ENCODE measurements around the gene TRIM66. TPM values are rescaled to one million over a fixed set of nuclear protein-coding genes. Genes with fewer than 3 reads are reported as not detected.

TRIM66 gene
- total RNA-seq, 1 experiment from 2014 or later, result 2.1 TPM

DNA sequence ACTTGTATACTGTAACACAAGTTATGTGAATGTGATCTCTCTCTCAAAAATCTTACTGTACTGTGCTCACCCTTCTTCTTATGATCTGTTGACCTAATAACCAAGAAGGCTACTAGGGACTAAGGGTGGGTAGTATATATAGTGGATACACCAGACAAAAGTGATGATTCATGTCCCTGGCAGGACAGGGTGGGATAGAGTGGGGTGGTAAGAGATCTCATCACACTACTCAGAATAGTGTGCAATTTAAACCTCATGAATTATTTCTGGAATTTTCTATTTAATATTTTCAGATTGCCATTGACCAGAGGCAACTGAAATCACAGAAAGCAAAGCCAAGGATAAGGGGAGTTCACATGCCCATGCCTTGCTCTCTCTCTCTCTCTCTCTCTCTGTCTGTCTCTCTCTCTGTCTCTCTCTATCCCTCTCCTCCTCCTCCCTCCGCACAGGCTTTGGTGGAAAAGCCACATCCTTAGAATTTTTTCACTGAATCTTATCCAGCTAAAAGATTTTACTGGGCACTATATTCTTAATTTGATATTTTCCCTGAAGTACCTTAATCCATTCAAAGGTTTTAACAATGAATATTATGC, 76.4 kb downstream of the TRIM66 start:
- H3K14ac ChIP-seq (ENCODE audit: insufficient read depth, low read length), result no peak overlapping the region
- no peak overlapping the region for H2AK5ac ChIP-seq (ENCODE audit: insufficient read length, low read length)
- no peak overlapping the region for H4K91ac ChIP-seq (ENCODE audit: insufficient read length, low read depth, low read length)
- no peaks in the 10 kb centered on the region for H3K9me3 Mint-ChIP-seq
- H2BK120ac ChIP-seq (ENCODE audit: low read depth, low read length, poor library complexity, severe bottlenecking), result no peak overlapping the region
- no peaks in the 10 kb centered on the region for H3K23me2 ChIP-seq (ENCODE audit: insufficient read length, low read depth, low read length, poor library complexity, severe bottlenecking)
- no peak overlapping the region; a peak in 1 of 7 replicates for H3K27ac Mint-ChIP-seq
- H3T11ph ChIP-seq (ENCODE audit: low read length), result no peak overlapping the region
- TF ChIP-seq, protein P1, sequence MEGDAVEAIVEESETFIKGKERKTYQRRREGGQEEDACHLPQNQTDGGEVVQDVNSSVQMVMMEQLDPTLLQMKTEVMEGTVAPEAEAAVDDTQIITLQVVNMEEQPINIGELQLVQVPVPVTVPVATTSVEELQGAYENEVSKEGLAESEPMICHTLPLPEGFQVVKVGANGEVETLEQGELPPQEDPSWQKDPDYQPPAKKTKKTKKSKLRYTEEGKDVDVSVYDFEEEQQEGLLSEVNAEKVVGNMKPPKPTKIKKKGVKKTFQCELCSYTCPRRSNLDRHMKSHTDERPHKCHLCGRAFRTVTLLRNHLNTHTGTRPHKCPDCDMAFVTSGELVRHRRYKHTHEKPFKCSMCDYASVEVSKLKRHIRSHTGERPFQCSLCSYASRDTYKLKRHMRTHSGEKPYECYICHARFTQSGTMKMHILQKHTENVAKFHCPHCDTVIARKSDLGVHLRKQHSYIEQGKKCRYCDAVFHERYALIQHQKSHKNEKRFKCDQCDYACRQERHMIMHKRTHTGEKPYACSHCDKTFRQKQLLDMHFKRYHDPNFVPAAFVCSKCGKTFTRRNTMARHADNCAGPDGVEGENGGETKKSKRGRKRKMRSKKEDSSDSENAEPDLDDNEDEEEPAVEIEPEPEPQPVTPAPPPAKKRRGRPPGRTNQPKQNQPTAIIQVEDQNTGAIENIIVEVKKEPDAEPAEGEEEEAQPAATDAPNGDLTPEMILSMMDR (conservative IDR thresholded peaks at IDR 0.05), result no peak
- no peak overlapping the region for H3K4me3 Mint-ChIP-seq
- no peak overlapping the region for H2BK20ac ChIP-seq (ENCODE audit: low read depth, low read length, poor library complexity, severe bottlenecking)
- H3K23ac ChIP-seq (ENCODE audit: insufficient read length, low read depth, low read length), result no peak overlapping the region
- H2BK15ac ChIP-seq (ENCODE audit: low read depth, low read length), result no peak overlapping the region
- H3K79me2 ChIP-seq (ENCODE audit: insufficient read depth, low read length), result no peaks in the 10 kb centered on the region
- H3K9ac ChIP-seq (ENCODE audit: extremely low read depth, insufficient read length, low read length), result no peak overlapping the region
- no peak overlapping the region for H2BK12ac ChIP-seq (ENCODE audit: insufficient read length, low read depth, low read length)
- no peaks in the 10 kb centered on the region for H3K9me3 ChIP-seq (ENCODE audit: control insufficient read depth, low read depth, low read length)
- H3K18ac ChIP-seq (ENCODE audit: insufficient read length, low read depth, low read length), result no peak overlapping the region
- 0 out of 2 replicates have a peak, but pooled peaks cover 3% of the 10 kb centered on the region for H3K4me1 ChIP-seq (ENCODE audit: insufficient read depth, low read length)
- no peak overlapping the region for H3K4me2 ChIP-seq (ENCODE audit: insufficient read depth, insufficient read length, low read length)
- H3K36me3 Mint-ChIP-seq (ENCODE audit: insufficient read depth in 1 of 3, low read depth in 3 of 3), result no peaks in the 10 kb centered on the region
- no peak overlapping the region for H4K5ac ChIP-seq (ENCODE audit: insufficient read length, low read depth, low read length)
- peaks cover 4 to 5% of the 10 kb centered on the region in 2 experiments; a peak in 3 of 4 replicates for H3K4me1 Mint-ChIP-seq
- H3K56ac ChIP-seq (ENCODE audit: insufficient read length, low read depth, low read length), result no peak overlapping the region
- H3K27me3 Mint-ChIP-seq (ENCODE audit: low read depth), result 0 out of 2 replicates have a peak, but pooled peaks cover 3% of the 10 kb centered on the region
- no peak overlapping the region for H3K27ac ChIP-seq (ENCODE audit: insufficient read length, low read depth, low read length)
- no peaks in the 10 kb centered on the region for H3K79me1 ChIP-seq (ENCODE audit: insufficient read depth, low read depth, low read length, poor library complexity, severe bottlenecking)
- no peaks in the 10 kb centered on the region for H4K20me1 ChIP-seq (ENCODE audit: control insufficient read depth, insufficient read depth, insufficient read length)
- no CpG with 5 or more reads among the region's 1 CpG for WGBS (ENCODE audit: extremely low coverage, insufficient read length, low lambda C conversion rate)
- no peak overlapping the region for H4K8ac ChIP-seq (replicated peaks; ENCODE audit: insufficient read length, low read depth, low read length)
- no peak overlapping the region for H3K4ac ChIP-seq (ENCODE audit: low read depth, low read length)
- H2AFZ ChIP-seq (ENCODE audit: low read length), result no peak overlapping the region
- H3K27me3 ChIP-seq (ENCODE audit: insufficient read depth, low read length), result no peaks in the 10 kb centered on the region
- no peak overlapping the region for H2BK5ac ChIP-seq (ENCODE audit: insufficient read length, low read length)
- no peak for DNase-seq
